ENCODE measurements around the gene SNRPB. TPM values are rescaled to one million over a fixed set of nuclear protein-coding genes. Genes with fewer than 3 reads are reported as not detected.

Gene SNRPB
- total RNA-seq, 1 donor from 2014 or later = 207 TPM

- Histone ChIP-seq H4K20me1 (ENCODE audit: insufficient read depth, low read length) (no peaks in the 10 kb centered on the region), H3K9me3 (ENCODE audit: insufficient read depth, low read depth, low read length) (no peaks in the 10 kb centered on the region), H3K4me2 (ENCODE audit: low read length) (no peak overlapping the region), H3K79me2 (ENCODE audit: insufficient read depth, low read length) (no peaks in the 10 kb centered on the region), H3K27ac (ENCODE audit: low read depth, low read length) (no peak overlapping the region), H3K27me3 (ENCODE audit: insufficient read depth, low read length) (no peaks in the 10 kb centered on the region), H3K9ac (ENCODE audit: low read length) (no peak overlapping the region), H3K36me3 (ENCODE audit: insufficient read depth, low read length) (peaks cover 47% of the 10 kb centered on the region), H3K4me3 (ENCODE audit: insufficient read depth, low read depth, low read length) (no peak overlapping the region), H3K4me1 (ENCODE audit: insufficient read depth, low read length) (no peaks in the 10 kb centered on the region), H2AFZ (ENCODE audit: low read depth, low read length) (no peak overlapping the region)
- Mint-ChIP-seq H3K4me3 (ENCODE audit: unreplicated experiment) (no peak overlapping the region), H3K9me3 (ENCODE audit: unreplicated experiment) (no peaks in the 10 kb centered on the region), H3K27ac (ENCODE audit: unreplicated experiment) (no peak overlapping the region), H3K36me3 (ENCODE audit: low read depth, unreplicated experiment) (peaks cover 26% of the 10 kb centered on the region), H3K27me3 (ENCODE audit: low read depth, unreplicated experiment) (no peaks in the 10 kb centered on the region), H3K4me1 (ENCODE audit: low read depth, unreplicated experiment) (no peaks in the 10 kb centered on the region)
- TF ChIP-seq EZH2 (IDR thresholded peaks at IDR 0.05; ENCODE audit: insufficient read depth, low read length) = no peak
- no peak for TF ChIP-seq CTCF (IDR thresholded peaks at IDR 0.05; ENCODE audit: insufficient read depth, low read depth, low read length)
- DNase-seq (ENCODE audit: low read depth) = no peak
- FAIRE-seq = no peak
Observed at GRCh38 chr20:2485661-2486060, 15.1 kb upstream of the SNRPB start.

GRCh38 chr20:2485080-2485479 lies 14.5 kb upstream of the SNRPB start:
- Histone ChIP-seq H3K27me3 (ENCODE audit: insufficient read depth, low read length) (no peaks in the 10 kb centered on the region), H3K9me3 (ENCODE audit: insufficient read depth, low read depth, low read length) (no peaks in the 10 kb centered on the region), H4K20me1 (ENCODE audit: insufficient read depth, low read length) (no peaks in the 10 kb centered on the region), H3K9ac (ENCODE audit: low read length) (no peak overlapping the region), H3K4me1 (ENCODE audit: insufficient read depth, low read length) (no peaks in the 10 kb centered on the region), H3K4me2 (ENCODE audit: low read length) (no peak overlapping the region), H3K4me3 (ENCODE audit: insufficient read depth, low read depth, low read length) (no peak overlapping the region), H3K27ac (ENCODE audit: low read depth, low read length) (no peak overlapping the region), H3K36me3 (ENCODE audit: insufficient read depth, low read length) (peaks cover 43% of the 10 kb centered on the region), H3K79me2 (ENCODE audit: insufficient read depth, low read length) (no peaks in the 10 kb centered on the region), H2AFZ (ENCODE audit: low read depth, low read length) (no peak overlapping the region)
- H3K4me1 Mint-ChIP-seq (ENCODE audit: low read depth, unreplicated experiment) = no peaks in the 10 kb centered on the region
- H3K36me3 Mint-ChIP-seq (ENCODE audit: low read depth, unreplicated experiment) = peaks cover 32% of the 10 kb centered on the region
- no peak overlapping the region for H3K27ac Mint-ChIP-seq (ENCODE audit: unreplicated experiment)
- H3K27me3 Mint-ChIP-seq (ENCODE audit: low read depth, unreplicated experiment) = no peaks in the 10 kb centered on the region
- no peak for TF ChIP-seq EZH2 (IDR thresholded peaks at IDR 0.05; ENCODE audit: insufficient read depth, low read length)
- TF ChIP-seq CTCF (IDR thresholded peaks at IDR 0.05; ENCODE audit: insufficient read depth, low read depth, low read length) = no peak
- H3K4me3 Mint-ChIP-seq (ENCODE audit: unreplicated experiment) = no peak overlapping the region
- no peaks in the 10 kb centered on the region for H3K9me3 Mint-ChIP-seq (ENCODE audit: unreplicated experiment)
- DNase-seq (ENCODE audit: low read depth) (no peak), FAIRE-seq (no peak)

GRCh38 chr20:2483504-2483903 lies 12.9 kb upstream of the SNRPB start:
- Histone ChIP-seq H3K9ac (ENCODE audit: low read length) (no peak overlapping the region), H3K9me3 (ENCODE audit: insufficient read depth, low read depth, low read length) (no peaks in the 10 kb centered on the region), H3K4me3 (ENCODE audit: insufficient read depth, low read depth, low read length) (no peak overlapping the region), H4K20me1 (ENCODE audit: insufficient read depth, low read length) (no peaks in the 10 kb centered on the region), H3K4me2 (ENCODE audit: low read length) (no peak overlapping the region), H3K79me2 (ENCODE audit: insufficient read depth, low read length) (no peaks in the 10 kb centered on the region), H3K4me1 (ENCODE audit: insufficient read depth, low read length) (no peaks in the 10 kb centered on the region), H3K27me3 (ENCODE audit: insufficient read depth, low read length) (no peaks in the 10 kb centered on the region), H3K27ac (ENCODE audit: low read depth, low read length) (no peak overlapping the region), H3K36me3 (ENCODE audit: insufficient read depth, low read length) (peaks cover 42% of the 10 kb centered on the region), H2AFZ (ENCODE audit: low read depth, low read length) (no peak overlapping the region)
- FAIRE-seq (no peak), DNase-seq (ENCODE audit: low read depth) (no peak)
- H3K27me3 Mint-ChIP-seq (ENCODE audit: low read depth, unreplicated experiment) = no peaks in the 10 kb centered on the region
- H3K36me3 Mint-ChIP-seq (ENCODE audit: low read depth, unreplicated experiment) = peaks cover 34% of the 10 kb centered on the region
- no peak overlapping the region for H3K4me3 Mint-ChIP-seq (ENCODE audit: unreplicated experiment)
- H3K9me3 Mint-ChIP-seq (ENCODE audit: unreplicated experiment) = no peaks in the 10 kb centered on the region
- no peak for TF ChIP-seq EZH2 (IDR thresholded peaks at IDR 0.05; ENCODE audit: insufficient read depth, low read length)
- TF ChIP-seq CTCF (IDR thresholded peaks at IDR 0.05; ENCODE audit: insufficient read depth, low read depth, low read length) = no peak
- H3K27ac Mint-ChIP-seq (ENCODE audit: unreplicated experiment) = no peak overlapping the region
- no peaks in the 10 kb centered on the region for H3K4me1 Mint-ChIP-seq (ENCODE audit: low read depth, unreplicated experiment)

Measured in astrocyte (in vitro differentiated cells and primary cell).